GM20000 (cell line): Measurements from ENCODE around the gene DGKA.
"Not testable (repeated sequence)": the region's sequence is repeated elsewhere in the genome, so short reads cannot be mapped to it uniquely, and the experiment has no call there.

Source experiments
- DNase-seq: peaks from one replicate; pipeline ENCODE4 v3.0.0; 2012; ENCODE audit warnings: low spot score
- TF ChIP-seq, protein P1 (sequence below): IDR thresholded peaks from 2 replicates; pipeline ENCODE4 v1.5.1; 2012; ENCODE audit warnings: mild to moderate bottlenecking, control low read depth; ENCODE audit errors: extremely low read depth, missing control alignments

DGKA gene

DNA sequence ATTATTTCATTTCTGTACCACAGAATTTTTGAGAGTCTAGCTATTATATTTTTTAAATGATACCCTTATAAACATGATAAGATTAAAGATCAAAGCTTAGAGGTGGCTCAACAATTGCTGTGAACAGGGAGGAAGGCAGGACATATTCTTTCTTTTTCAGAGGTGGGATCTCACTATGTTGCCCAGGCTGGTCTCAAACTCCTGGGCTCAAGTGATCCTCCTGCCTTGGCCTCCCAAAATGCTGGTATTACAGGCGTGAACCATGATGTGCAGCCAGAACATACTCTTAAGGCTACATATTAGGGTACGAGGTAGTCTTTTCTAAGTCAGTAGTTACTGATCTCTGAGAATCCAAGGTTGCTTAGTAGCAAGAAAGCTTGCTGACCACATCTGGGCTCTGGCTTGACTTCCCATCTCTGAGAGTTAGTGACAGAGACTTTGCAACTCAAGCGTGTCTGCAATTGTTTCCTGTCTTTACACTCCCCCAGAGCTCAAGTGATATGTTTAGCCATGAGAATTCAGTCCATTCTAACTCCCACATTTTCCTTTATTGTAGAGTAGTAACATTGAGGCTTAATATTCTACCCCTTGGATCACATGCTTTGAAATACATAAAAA lies 51.5 kb downstream of the DGKA start:
- TF ChIP-seq, protein P1, sequence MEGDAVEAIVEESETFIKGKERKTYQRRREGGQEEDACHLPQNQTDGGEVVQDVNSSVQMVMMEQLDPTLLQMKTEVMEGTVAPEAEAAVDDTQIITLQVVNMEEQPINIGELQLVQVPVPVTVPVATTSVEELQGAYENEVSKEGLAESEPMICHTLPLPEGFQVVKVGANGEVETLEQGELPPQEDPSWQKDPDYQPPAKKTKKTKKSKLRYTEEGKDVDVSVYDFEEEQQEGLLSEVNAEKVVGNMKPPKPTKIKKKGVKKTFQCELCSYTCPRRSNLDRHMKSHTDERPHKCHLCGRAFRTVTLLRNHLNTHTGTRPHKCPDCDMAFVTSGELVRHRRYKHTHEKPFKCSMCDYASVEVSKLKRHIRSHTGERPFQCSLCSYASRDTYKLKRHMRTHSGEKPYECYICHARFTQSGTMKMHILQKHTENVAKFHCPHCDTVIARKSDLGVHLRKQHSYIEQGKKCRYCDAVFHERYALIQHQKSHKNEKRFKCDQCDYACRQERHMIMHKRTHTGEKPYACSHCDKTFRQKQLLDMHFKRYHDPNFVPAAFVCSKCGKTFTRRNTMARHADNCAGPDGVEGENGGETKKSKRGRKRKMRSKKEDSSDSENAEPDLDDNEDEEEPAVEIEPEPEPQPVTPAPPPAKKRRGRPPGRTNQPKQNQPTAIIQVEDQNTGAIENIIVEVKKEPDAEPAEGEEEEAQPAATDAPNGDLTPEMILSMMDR = no peak
- peak; percentile 68 for DNase-seq

DNA sequence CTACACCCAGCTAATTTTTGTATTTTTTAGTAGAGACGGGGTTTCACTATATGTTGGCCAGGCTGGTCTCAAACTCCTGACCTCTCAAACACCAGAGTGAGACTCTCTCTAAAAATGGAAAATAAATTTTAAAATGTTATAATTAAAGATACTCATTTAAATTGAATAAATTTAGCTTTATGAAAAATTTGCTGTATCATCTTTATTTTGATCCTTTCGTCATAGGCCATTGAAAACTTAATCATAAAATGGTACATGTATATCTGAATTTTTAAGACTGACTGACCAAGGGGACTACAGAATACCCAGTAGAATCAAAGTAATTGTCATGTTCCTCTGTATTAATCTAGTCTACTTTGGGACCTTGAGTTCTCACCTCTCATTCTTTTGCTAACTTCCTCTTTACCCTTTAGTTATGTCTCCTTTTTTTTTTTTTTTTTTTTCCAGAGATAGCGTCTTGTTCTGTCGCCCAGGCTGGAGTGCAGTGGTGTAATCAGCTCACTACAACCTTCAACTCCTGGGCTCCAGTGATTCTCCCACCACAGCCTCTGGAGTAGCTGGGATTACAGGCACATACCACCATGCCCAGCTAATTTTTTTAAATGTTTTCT lies 52.4 kb downstream of the DGKA start:
- no peak for DNase-seq
- TF ChIP-seq, protein P1 = no peak

DNA sequence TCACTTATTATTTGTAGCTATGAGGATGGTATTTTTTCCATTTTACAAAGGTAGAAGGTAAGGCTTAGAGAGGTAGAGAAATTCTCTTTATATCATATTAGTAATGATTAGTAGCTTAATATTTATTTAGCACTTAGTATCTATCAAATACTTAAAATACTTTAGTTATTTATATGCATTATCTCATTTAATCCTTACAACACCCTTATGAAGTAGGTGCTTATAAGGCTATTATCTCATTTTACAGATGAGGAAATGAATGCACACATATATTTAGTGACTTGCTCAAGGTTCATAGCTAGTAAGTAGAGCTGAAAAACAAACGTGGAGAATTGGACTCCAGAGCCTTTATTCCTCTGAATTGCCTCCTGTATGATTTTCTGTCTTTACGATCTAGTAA lies 53.9 kb downstream of the DGKA start:
- no peak for DNase-seq
- TF ChIP-seq, protein P1 = no peak

DNA sequence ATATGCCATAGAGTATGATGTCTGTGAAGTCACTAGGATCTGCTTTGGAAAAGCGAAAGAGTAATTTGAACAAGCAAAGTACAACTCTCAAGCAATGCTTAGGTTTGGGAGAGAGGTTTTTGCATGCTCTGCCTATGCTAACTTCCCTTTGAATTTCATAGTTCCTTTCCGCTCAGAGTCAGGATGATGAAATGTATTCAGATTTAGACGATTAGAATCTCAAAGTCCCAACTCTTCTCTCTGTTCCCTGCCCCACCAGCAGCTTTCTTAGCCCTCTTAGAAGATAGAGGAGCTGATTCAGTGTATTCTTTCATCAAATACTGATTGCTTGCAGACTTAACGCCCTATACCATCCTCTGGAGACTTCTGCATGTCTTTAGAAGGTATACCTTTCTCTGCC lies 54.4 kb downstream of the DGKA start:
- no peak for DNase-seq
- TF ChIP-seq, protein P1 = no peak

DNA sequence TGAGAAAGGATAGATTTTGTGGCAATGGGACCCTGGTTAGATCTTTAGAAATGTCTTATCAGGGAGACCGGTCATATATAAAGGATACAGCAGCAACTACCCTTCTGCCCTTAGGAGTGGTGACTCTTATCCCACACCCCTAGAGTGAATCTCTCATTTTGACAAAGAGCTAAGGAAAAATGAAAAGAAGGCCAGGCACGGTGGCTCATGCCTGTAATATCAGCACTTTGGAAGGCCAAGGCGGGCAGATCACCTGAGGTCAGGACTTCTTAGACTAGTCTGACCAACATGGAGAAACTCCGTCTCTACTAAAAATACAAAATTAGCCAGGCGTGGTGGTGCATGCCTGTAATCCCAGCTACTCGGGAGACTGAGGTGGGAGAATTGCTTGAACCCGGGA lies 55.0 kb downstream of the DGKA start:
- DNase-seq = not testable (repeated sequence)

DNA sequence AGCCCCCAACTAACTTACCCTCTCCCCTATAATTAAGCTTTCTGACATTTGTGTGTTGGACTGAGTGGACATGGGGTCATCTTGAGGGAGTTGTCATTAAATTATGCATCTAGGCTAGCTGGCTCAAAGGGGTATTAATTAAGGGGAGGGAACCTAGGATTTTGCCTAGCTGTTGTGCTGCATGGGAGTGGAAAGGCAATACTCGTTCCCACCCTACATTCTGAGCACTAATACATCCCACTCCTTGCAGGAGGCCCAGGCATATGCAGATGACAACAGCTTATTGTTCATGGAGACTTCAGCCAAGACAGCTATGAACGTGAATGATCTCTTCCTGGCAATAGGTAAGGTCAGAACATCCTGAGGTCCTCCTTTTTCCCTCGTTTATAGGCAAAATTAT lies 60.1 kb downstream of the DGKA start:
- TF ChIP-seq, protein P1 = no peak
- DNase-seq = no peak

DNA sequence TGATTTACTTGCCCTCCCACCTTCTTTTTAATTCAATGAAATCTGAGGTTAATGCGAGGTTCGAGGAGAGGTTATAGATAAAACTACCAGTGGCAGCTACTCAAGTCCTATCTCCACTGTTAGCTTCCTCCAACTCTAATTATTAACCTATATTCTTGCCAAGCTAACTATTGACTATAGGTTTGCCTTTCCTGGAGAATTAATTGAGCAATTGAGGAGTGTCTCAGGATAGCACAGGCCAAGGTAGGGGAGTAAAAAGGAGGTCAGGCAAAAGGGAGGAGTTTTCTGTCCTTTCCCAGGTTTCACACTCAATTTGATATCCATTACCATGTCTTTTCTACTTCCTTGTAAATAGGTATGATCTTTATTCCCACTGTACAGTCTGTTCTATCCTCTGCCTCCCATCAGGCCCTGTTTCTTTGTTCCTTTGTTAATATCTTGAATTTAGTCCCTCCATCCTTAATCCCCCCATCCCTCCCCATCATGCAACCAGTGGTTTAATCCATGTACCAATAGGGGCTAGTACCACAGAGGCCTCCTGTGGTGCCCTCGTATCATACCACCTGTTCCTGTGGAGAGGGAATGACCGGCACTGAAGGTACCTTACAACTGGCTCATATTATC lies 62.4 kb downstream of the DGKA start:
- TF ChIP-seq, protein P1 = no peak
- DNase-seq = no peak

DNA sequence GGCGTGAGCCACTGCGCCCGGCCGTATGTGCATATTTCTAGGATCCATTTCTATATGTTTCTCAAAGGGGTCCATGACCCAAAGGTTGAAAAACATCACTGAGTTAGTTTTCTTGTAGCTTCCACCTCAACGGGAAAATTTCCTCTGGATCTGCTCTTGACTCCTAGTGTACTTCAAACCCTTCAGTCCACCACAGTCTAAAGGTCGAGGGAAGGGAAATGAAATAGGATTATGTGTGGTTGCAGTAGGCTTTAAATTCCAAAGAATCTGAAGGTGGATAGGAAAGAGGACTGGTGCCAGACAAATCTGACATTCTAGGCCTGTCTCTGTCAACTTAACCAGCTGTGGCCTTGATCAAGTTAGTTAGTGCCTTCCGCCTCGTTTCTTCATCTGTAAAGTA lies 64.4 kb downstream of the DGKA start:
- DNase-seq = no peak
- TF ChIP-seq, protein P1 = no peak
